Liver (tissue), 9 donors: ENCODE results near the gene GPR176. TPM values are rescaled to one million over a fixed set of nuclear protein-coding genes. Genes with fewer than 3 reads are reported as not detected.

Experiments
- DNase-seq: peaks from one replicate; pipeline ENCODE4 v3.0.0-alpha.2; 2017; ENCODE audit warnings: low spot score
- H3K27ac ChIP-seq, 2 donors: one replicate each; pipeline ENCODE4 v1.7.0; 2013; ENCODE audit warnings: inconsistent platforms in 2 of 2, low read length in 2 of 2, control low read depth in 1 of 2, low read depth in 1 of 2, mild to moderate bottlenecking in 1 of 2
- H3K27me3 ChIP-seq, 4 donors: one replicate each; pipeline versions ENCODE4 v1.6.1 to v1.7.0; 2013; ENCODE audit warnings: low read length in 3 of 4, inconsistent platforms in 1 of 4, mild to moderate bottlenecking in 1 of 4, moderate library complexity in 1 of 4; ENCODE audit not compliant: control insufficient read depth in 4 of 4, insufficient read depth in 4 of 4
- H3K36me3 ChIP-seq, 4 donors: one replicate each; pipeline versions ENCODE4 v1.6.1 to v1.7.0; 2013; ENCODE audit warnings: low read length in 3 of 4, mild to moderate bottlenecking in 3 of 4, low read depth in 1 of 4, moderate library complexity in 1 of 4; ENCODE audit not compliant: control insufficient read depth in 4 of 4, insufficient read depth in 3 of 4
- H3K4me1 ChIP-seq, 4 donors: one replicate each; pipeline versions ENCODE4 v1.6.1 to v1.7.0; 2013; ENCODE audit warnings: low read length in 3 of 4, mild to moderate bottlenecking in 3 of 4, moderate library complexity in 1 of 4; ENCODE audit not compliant: control insufficient read depth in 4 of 4, insufficient read depth in 4 of 4
- H3K4me3 ChIP-seq, 3 donors: one replicate each; pipeline versions ENCODE4 v1.6.1 to v1.7.0; 2013; ENCODE audit warnings: low read length in 3 of 3, control low read depth in 1 of 3, low read depth in 1 of 3, mild to moderate bottlenecking in 1 of 3
- H3K9ac ChIP-seq, 2 donors: one replicate each; pipeline ENCODE4 v1.7.0; 2013; ENCODE audit warnings: low read length in 2 of 2, mild to moderate bottlenecking in 2 of 2, moderate library complexity in 2 of 2, control low read depth in 1 of 2, low read depth in 1 of 2
- H3K9me3 ChIP-seq, 4 donors: one replicate each; pipeline versions ENCODE4 v1.6.1 to v1.7.0; 2013; ENCODE audit warnings: low read length in 3 of 4; ENCODE audit not compliant: control insufficient read depth in 4 of 4
- EGR1 ChIP-seq, 2 donors: IDR thresholded peaks; 2 replicates each; pipeline ENCODE4 v1.6.1; 2016 to 2018; ENCODE audit warnings: antibody characterized with exemption in 2 of 2, low read depth in 2 of 2
- FOXA1 ChIP-seq: IDR thresholded peaks from 2 replicates; pipeline ENCODE4 v1.6.1; 2016; ENCODE audit warnings: antibody characterized with exemption
- FOXA2 ChIP-seq: IDR thresholded peaks from 2 replicates; pipeline ENCODE4 v1.6.1; 2016; ENCODE audit warnings: antibody characterized with exemption
- GABPA ChIP-seq, 2 donors: IDR thresholded peaks in 1 of 2; conservative IDR thresholded peaks in 1 of 2; 2 replicates each; pipeline ENCODE4 v1.6.1; 2016; ENCODE audit warnings: antibody characterized with exemption in 2 of 2, mild to moderate bottlenecking in 1 of 2, moderate library complexity in 1 of 2
- HNF4A ChIP-seq, 2 donors: conservative IDR thresholded peaks; 2 replicates each; pipeline ENCODE4 v1.6.1; 2016; ENCODE audit warnings: antibody characterized with exemption in 2 of 2, mild to moderate bottlenecking in 2 of 2
- HNF4G ChIP-seq: IDR thresholded peaks from 2 replicates; pipeline ENCODE4 v1.6.1; 2016; ENCODE audit warnings: antibody characterized with exemption
- JUND ChIP-seq, 2 donors: IDR thresholded peaks; 2 replicates each; pipeline ENCODE4 v1.6.1; 2016; ENCODE audit warnings: antibody characterized with exemption in 2 of 2
- NR2F2 ChIP-seq: IDR thresholded peaks from 2 replicates; pipeline ENCODE4 v1.6.1; 2016; ENCODE audit warnings: antibody characterized with exemption
- RAD21 ChIP-seq, 2 donors: IDR thresholded peaks; 2 replicates each; pipeline ENCODE4 v1.6.1; 2016; ENCODE audit warnings: antibody characterized with exemption in 2 of 2, mild to moderate bottlenecking in 2 of 2
- RXRA ChIP-seq, 2 donors: IDR thresholded peaks; 2 replicates each; pipeline ENCODE4 v1.6.1; 2017 to 2018; ENCODE audit warnings: antibody characterized with exemption in 2 of 2, mild to moderate bottlenecking in 1 of 2
- SP1 ChIP-seq: IDR thresholded peaks from 2 replicates; pipeline ENCODE4 v1.6.1; 2018; ENCODE audit warnings: antibody characterized with exemption, mild to moderate bottlenecking
- TAF1 ChIP-seq: conservative IDR thresholded peaks from 2 replicates; pipeline ENCODE4 v1.6.1; 2016; ENCODE audit warnings: antibody characterized with exemption, mild to moderate bottlenecking
- YY1 ChIP-seq: IDR thresholded peaks from 2 replicates; pipeline ENCODE4 v1.6.1; 2016; ENCODE audit warnings: antibody characterized with exemption, mild to moderate bottlenecking
- WGBS: extraction: QIAGEN DNeasy Blood & Tissue Kit; methylation state at CpG from one replicate; pipeline ENCODE4 v1.1.7; 2013; 5-methylcytosine and 5-hydroxymethylcytosine counted together
- polyA plus RNA-seq, 2 donors: library from polyadenylated mRNA; stranded (reverse) in 1 of 2; unstranded in 1 of 2; fragments of 200-250 nt in 1 of 2; fragments of >200 nt in 1 of 2; fragmentation: Nextera tagmentation in 1 of 2; extraction: Ambion mirVana in 1 of 2; gene quantifications; one replicate each; pipeline versions ENCODE4 v1.2.1 to v1.2.3, GENCODE V29; 2013 to 2015
- total RNA-seq, 2 donors: library from RNA; depleted of rRNA; stranded (reverse); fragments of >200 nt; gene quantifications; one replicate each; pipeline ENCODE4 v1.2.3, GENCODE V29; 2014
- TF ChIP-seq, protein P1 (sequence below): IDR thresholded peaks from 2 replicates; pipeline ENCODE4 v1.6.1; 2016; ENCODE audit warnings: antibody characterized with exemption
- TF ChIP-seq, protein P2 (sequence below): IDR thresholded peaks from 2 replicates; pipeline ENCODE4 v1.6.1; 2016; ENCODE audit warnings: antibody characterized with exemption
- TF ChIP-seq, protein P3 (sequence below): fragments of 150-350 bp; IDR thresholded peaks from 2 replicates; pipeline ENCODE4 v1.5.1; 2017; ENCODE audit warnings: improper control_type of control experiment, low read depth, low read length; ENCODE audit not compliant: missing input control
- TF ChIP-seq, protein P4 (sequence below): IDR thresholded peaks from 2 replicates; pipeline ENCODE4 v1.6.1; 2016; ENCODE audit warnings: antibody characterized with exemption
- TF ChIP-seq, protein P5 (sequence below): IDR thresholded peaks from 2 replicates; pipeline ENCODE4 v1.6.1; 2016; ENCODE audit warnings: antibody characterized with exemption, mild to moderate bottlenecking
- donor health status: healthy.
- donor health status: healthy.
- donor health status: healthy.
- donor health status: healthy.
- donor health status: healthy.

The GPR176 gene
- total and polyA plus RNA-seq, 4 donors, result 0.44 to 1.7 (median 1.4) TPM

DNA sequence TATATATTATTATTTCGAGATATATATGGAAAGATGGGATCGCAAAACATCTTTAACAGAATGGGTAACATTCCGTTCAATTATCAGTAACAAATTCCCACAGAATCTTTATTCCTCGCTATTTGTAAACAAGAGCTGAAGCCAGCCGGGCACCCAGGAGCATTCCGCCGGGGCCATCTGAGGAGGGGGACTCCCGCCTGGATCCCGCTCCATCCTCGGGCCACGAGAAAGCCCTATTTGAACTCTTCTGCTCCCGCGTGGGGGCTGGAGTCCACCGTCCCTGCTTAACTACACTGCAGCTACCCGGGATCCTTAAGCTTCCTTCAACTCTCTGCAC lies 687 bp downstream of the GPR176 start:
- Histone ChIP-seq H3K4me3 (peak overlapping the region in 2 of 3 donors; percentile 75 to 78), H3K9ac (no peak overlapping the region), H3K27me3 (no peaks in the 10 kb centered on the region), H3K4me1 (peaks cover 4 to 15% (median 12%) of the 10 kb centered on the region in 4 donors), H3K27ac (peak overlapping the region; percentile 13 to 37), H3K9me3 (no peaks in the 10 kb centered on the region), H3K36me3 (no peaks in the 10 kb centered on the region)
- 5% methylated on average over 15 of the region's 15 CpGs for WGBS
- TF ChIP-seq, protein P1, sequence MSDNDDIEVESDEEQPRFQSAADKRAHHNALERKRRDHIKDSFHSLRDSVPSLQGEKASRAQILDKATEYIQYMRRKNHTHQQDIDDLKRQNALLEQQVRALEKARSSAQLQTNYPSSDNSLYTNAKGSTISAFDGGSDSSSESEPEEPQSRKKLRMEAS, result no peak
- TF ChIP-seq NR2F2 (no peak), FOXA2 (no peak), SP1 (no peak), RAD21 (IDR thresholded peaks at IDR 0.05) (no peak), HNF4A (conservative IDR thresholded peaks at IDR 0.05) (no peak), EGR1 (IDR thresholded peaks at IDR 0.05; ENCODE audit: low read depth in 2 of 2) (no peak), HNF4G (no peak), FOXA1 (no peak), RXRA (IDR thresholded peaks at IDR 0.05) (no peak), JUND (IDR thresholded peaks at IDR 0.05) (no peak), TAF1 (no peak), GABPA (IDR thresholded peaks at IDR 0.05 in 1 of 2, conservative IDR thresholded peaks at IDR 0.05 in 1 of 2) (no peak), YY1 (no peak)
- TF ChIP-seq, protein P2, sequence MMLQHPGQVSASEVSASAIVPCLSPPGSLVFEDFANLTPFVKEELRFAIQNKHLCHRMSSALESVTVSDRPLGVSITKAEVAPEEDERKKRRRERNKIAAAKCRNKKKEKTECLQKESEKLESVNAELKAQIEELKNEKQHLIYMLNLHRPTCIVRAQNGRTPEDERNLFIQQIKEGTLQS, result no peak
- TF ChIP-seq, protein P3, sequence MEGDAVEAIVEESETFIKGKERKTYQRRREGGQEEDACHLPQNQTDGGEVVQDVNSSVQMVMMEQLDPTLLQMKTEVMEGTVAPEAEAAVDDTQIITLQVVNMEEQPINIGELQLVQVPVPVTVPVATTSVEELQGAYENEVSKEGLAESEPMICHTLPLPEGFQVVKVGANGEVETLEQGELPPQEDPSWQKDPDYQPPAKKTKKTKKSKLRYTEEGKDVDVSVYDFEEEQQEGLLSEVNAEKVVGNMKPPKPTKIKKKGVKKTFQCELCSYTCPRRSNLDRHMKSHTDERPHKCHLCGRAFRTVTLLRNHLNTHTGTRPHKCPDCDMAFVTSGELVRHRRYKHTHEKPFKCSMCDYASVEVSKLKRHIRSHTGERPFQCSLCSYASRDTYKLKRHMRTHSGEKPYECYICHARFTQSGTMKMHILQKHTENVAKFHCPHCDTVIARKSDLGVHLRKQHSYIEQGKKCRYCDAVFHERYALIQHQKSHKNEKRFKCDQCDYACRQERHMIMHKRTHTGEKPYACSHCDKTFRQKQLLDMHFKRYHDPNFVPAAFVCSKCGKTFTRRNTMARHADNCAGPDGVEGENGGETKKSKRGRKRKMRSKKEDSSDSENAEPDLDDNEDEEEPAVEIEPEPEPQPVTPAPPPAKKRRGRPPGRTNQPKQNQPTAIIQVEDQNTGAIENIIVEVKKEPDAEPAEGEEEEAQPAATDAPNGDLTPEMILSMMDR, result no peak
- TF ChIP-seq, protein P4, sequence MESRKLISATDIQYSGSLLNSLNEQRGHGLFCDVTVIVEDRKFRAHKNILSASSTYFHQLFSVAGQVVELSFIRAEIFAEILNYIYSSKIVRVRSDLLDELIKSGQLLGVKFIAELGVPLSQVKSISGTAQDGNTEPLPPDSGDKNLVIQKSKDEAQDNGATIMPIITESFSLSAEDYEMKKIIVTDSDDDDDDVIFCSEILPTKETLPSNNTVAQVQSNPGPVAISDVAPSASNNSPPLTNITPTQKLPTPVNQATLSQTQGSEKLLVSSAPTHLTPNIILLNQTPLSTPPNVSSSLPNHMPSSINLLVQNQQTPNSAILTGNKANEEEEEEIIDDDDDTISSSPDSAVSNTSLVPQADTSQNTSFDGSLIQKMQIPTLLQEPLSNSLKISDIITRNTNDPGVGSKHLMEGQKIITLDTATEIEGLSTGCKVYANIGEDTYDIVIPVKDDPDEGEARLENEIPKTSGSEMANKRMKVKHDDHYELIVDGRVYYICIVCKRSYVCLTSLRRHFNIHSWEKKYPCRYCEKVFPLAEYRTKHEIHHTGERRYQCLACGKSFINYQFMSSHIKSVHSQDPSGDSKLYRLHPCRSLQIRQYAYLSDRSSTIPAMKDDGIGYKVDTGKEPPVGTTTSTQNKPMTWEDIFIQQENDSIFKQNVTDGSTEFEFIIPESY, result no peak
- no peak for DNase-seq

DNA sequence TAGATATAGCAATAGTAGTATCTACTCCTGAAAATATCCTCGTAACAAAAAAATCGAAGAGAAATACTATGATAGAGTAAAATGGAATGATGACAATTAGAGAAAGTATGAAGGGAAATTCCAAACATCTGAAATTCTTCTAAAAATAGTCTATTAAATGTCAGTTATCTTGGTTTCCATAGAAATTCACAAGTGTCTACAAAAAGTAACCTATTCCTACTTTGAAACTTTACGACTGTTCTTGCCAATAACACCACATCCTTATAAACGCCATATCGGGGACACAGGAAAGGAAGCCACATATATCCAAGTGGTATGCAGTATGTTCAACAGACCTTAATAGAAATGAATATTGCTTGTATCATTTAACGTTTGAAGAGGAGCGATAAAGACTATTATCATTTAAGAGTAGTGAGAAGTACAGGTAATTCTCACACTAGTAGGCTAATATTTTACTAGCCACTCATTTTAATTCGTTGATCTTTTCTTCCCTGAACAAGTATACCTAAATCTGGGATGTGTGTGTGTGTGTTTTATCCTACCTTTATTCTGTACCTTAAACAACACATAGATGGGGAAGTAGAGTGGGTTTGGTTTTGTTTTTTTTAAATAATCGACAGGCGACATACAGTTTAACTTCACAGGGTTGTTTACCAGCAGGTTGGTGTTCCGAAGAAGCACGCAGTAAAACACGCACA lies 1.2 kb downstream of the GPR176 start:
- Histone ChIP-seq H3K4me1 (peaks cover 4 to 15% (median 12%) of the 10 kb centered on the region in 4 donors), H3K27ac (no peak overlapping the region), H3K4me3 (peak overlapping the region in 1 of 3 donors; percentile 78), H3K36me3 (no peaks in the 10 kb centered on the region), H3K9me3 (no peaks in the 10 kb centered on the region), H3K27me3 (no peaks in the 10 kb centered on the region), H3K9ac (no peak overlapping the region)
- no peak for DNase-seq
- WGBS, result 31% methylated on average over 13 of the region's 13 CpGs
- no peak for TF ChIP-seq GABPA (IDR thresholded peaks at IDR 0.05 in 1 of 2, conservative IDR thresholded peaks at IDR 0.05 in 1 of 2)
- TF ChIP-seq, protein P1, result no peak
- no peak for TF ChIP-seq HNF4A (conservative IDR thresholded peaks at IDR 0.05)
- TF ChIP-seq, protein P3, result no peak
- TF ChIP-seq, protein P5, sequence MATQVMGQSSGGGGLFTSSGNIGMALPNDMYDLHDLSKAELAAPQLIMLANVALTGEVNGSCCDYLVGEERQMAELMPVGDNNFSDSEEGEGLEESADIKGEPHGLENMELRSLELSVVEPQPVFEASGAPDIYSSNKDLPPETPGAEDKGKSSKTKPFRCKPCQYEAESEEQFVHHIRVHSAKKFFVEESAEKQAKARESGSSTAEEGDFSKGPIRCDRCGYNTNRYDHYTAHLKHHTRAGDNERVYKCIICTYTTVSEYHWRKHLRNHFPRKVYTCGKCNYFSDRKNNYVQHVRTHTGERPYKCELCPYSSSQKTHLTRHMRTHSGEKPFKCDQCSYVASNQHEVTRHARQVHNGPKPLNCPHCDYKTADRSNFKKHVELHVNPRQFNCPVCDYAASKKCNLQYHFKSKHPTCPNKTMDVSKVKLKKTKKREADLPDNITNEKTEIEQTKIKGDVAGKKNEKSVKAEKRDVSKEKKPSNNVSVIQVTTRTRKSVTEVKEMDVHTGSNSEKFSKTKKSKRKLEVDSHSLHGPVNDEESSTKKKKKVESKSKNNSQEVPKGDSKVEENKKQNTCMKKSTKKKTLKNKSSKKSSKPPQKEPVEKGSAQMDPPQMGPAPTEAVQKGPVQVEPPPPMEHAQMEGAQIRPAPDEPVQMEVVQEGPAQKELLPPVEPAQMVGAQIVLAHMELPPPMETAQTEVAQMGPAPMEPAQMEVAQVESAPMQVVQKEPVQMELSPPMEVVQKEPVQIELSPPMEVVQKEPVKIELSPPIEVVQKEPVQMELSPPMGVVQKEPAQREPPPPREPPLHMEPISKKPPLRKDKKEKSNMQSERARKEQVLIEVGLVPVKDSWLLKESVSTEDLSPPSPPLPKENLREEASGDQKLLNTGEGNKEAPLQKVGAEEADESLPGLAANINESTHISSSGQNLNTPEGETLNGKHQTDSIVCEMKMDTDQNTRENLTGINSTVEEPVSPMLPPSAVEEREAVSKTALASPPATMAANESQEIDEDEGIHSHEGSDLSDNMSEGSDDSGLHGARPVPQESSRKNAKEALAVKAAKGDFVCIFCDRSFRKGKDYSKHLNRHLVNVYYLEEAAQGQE, result no peak
